Testis (tissue), 2 donors: Measurements from ENCODE around the gene TULP1.

Source experiments
- POLR2A ChIP-seq: fragments of 450-650 bp; IDR thresholded peaks from one replicate; pipeline ENCODE4 v1.6.1; 2017; ENCODE audit warnings: antibody characterized with exemption, mild to moderate bottlenecking, moderate library complexity
- TF ChIP-seq, protein P1 (sequence below), 3 experiments: fragments of 450-650 bp in 2 of 3; fragments of 200-600 bp in 1 of 3; sonication (generic) in 1 of 3; IDR thresholded peaks; one replicate each; pipeline ENCODE4 v1.5.1; 2016 to 2019; ENCODE audit warnings: antibody characterized with exemption in 3 of 3, mild to moderate bottlenecking in 2 of 3, moderate library complexity in 1 of 3

DNA sequence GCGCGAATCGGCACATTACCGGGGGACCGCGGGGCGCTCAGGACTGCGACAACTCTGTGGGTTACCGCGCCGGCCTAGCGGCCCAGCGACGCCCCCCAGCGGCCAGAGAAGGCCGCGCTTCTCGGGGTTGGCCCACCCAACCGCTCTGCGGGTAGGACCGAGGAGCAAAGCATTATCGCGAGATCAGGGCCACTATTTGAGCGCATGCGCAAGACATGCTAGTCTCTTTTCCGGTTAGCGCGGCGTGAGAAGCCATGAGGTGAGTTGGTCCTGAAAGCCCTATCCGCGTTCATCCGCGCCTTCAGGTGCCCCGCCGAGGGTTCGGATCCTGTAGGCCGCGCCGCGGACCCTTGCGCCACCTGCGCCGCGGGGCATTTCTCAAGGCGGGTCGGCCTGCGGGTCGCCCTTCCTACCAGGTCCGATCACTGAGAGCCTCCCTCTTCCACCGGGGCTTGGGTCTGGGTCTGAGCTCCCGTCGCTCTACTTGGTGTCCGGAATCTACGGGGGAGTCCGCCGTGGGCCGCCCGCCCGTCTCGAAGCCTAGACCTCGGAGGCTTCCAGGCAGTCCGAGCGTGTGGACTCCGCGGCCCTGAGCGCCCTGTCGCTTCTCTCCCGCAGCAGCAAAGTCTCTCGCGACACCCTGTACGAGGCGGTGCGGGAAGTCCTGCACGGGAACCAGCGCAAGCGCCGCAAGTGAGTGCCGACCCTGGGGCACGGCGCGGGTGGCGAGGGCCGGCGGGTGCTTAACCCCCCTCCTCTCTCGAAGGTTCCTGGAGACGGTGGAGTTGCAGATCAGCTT is 44.3 kb downstream of the TULP1 start, which contains the start of gene RPL10A:
- TF ChIP-seq, protein P1, sequence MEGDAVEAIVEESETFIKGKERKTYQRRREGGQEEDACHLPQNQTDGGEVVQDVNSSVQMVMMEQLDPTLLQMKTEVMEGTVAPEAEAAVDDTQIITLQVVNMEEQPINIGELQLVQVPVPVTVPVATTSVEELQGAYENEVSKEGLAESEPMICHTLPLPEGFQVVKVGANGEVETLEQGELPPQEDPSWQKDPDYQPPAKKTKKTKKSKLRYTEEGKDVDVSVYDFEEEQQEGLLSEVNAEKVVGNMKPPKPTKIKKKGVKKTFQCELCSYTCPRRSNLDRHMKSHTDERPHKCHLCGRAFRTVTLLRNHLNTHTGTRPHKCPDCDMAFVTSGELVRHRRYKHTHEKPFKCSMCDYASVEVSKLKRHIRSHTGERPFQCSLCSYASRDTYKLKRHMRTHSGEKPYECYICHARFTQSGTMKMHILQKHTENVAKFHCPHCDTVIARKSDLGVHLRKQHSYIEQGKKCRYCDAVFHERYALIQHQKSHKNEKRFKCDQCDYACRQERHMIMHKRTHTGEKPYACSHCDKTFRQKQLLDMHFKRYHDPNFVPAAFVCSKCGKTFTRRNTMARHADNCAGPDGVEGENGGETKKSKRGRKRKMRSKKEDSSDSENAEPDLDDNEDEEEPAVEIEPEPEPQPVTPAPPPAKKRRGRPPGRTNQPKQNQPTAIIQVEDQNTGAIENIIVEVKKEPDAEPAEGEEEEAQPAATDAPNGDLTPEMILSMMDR (IDR thresholded peaks at IDR 0.05): peak; percentile 96 to 98 (median 96)
- peak; percentile 77 for TF ChIP-seq POLR2A
